Measurements from ENCODE around the gene SHB. TPM values are rescaled to one million over a fixed set of nuclear protein-coding genes. Genes with fewer than 3 reads are reported as not detected.

SHB gene
- total RNA-seq, 3 donors from 2014 or later = 2.6 to 4.0 (median 3.4) TPM

GRCh38 chr9:37946971-37947370, 122.1 kb downstream of the SHB start:
- DNase-seq = no peak
- Mint-ChIP-seq H3K36me3 (ENCODE audit: insufficient read depth) (no peaks in the 10 kb centered on the region), H3K4me3 (no peak overlapping the region), H3K4me1 (ENCODE audit: low read depth) (no peaks in the 10 kb centered on the region), H3K9me3 (no peaks in the 10 kb centered on the region), H3K27me3 (ENCODE audit: low read depth) (peaks cover 3% of the 10 kb centered on the region)
- no peak for ATAC-seq

GRCh38 chr9:37946041-37946440, 123.0 kb downstream of the SHB start:
- Mint-ChIP-seq H3K4me3 (no peak overlapping the region), H3K36me3 (ENCODE audit: insufficient read depth) (no peaks in the 10 kb centered on the region), H3K9me3 (no peaks in the 10 kb centered on the region), H3K4me1 (ENCODE audit: low read depth) (no peaks in the 10 kb centered on the region), H3K27me3 (ENCODE audit: low read depth) (peaks cover 3% of the 10 kb centered on the region)
- DNase-seq (no peak), ATAC-seq (no peak)

GRCh38 chr9:37944671-37945481, 124.2 kb downstream of the SHB start:
- DNase-seq (no peak), ATAC-seq (no peak)
- Mint-ChIP-seq H3K4me1 (ENCODE audit: low read depth) (no peaks in the 10 kb centered on the region), H3K9me3 (no peaks in the 10 kb centered on the region), H3K27me3 (ENCODE audit: low read depth) (peaks cover 3% of the 10 kb centered on the region), H3K4me3 (no peak overlapping the region), H3K36me3 (ENCODE audit: insufficient read depth) (no peaks in the 10 kb centered on the region)

GRCh38 chr9:37944266-37944650, 124.8 kb downstream of the SHB start:
- Mint-ChIP-seq H3K4me3 (no peak overlapping the region), H3K36me3 (ENCODE audit: insufficient read depth) (no peaks in the 10 kb centered on the region), H3K27me3 (ENCODE audit: low read depth) (peaks cover 3% of the 10 kb centered on the region), H3K4me1 (ENCODE audit: low read depth) (no peaks in the 10 kb centered on the region), H3K9me3 (no peaks in the 10 kb centered on the region)
- DNase-seq (no peak), ATAC-seq (no peak)

GRCh38 chr9:37943345-37944265, 125.4 kb downstream of the SHB start:
- Mint-ChIP-seq H3K4me1 (ENCODE audit: low read depth) (no peaks in the 10 kb centered on the region), H3K4me3 (no peak overlapping the region), H3K36me3 (ENCODE audit: insufficient read depth) (no peaks in the 10 kb centered on the region), H3K27me3 (ENCODE audit: low read depth) (peaks cover 3% of the 10 kb centered on the region), H3K9me3 (no peaks in the 10 kb centered on the region)
- DNase-seq (no peak), ATAC-seq (no peak)

GRCh38 chr9:37942621-37943344, 126.2 kb downstream of the SHB start:
- no peak for ATAC-seq
- H3K4me1 Mint-ChIP-seq (ENCODE audit: low read depth) = no peaks in the 10 kb centered on the region
- no peak overlapping the region for H3K4me3 Mint-ChIP-seq
- H3K27me3 Mint-ChIP-seq (ENCODE audit: low read depth) = peaks cover 3% of the 10 kb centered on the region
- no peaks in the 10 kb centered on the region for H3K36me3 Mint-ChIP-seq (ENCODE audit: insufficient read depth)
- no peak for DNase-seq
- no peaks in the 10 kb centered on the region for H3K9me3 Mint-ChIP-seq

GRCh38 chr9:37941253-37941652, 127.8 kb downstream of the SHB start:
- Mint-ChIP-seq H3K9me3 (no peaks in the 10 kb centered on the region), H3K4me3 (no peak overlapping the region), H3K27me3 (ENCODE audit: low read depth) (peaks cover 3% of the 10 kb centered on the region), H3K36me3 (ENCODE audit: insufficient read depth) (no peaks in the 10 kb centered on the region), H3K4me1 (ENCODE audit: low read depth) (no peaks in the 10 kb centered on the region)
- DNase-seq = no peak
- ATAC-seq = no peak

- Mint-ChIP-seq H3K4me3 (no peak overlapping the region), H3K27me3 (ENCODE audit: low read depth) (peaks cover 3% of the 10 kb centered on the region), H3K9me3 (no peaks in the 10 kb centered on the region), H3K36me3 (ENCODE audit: insufficient read depth) (no peaks in the 10 kb centered on the region), H3K4me1 (ENCODE audit: low read depth) (no peaks in the 10 kb centered on the region)
- ATAC-seq (no peak), DNase-seq (no peak)
Observed at GRCh38 chr9:37939575-37940095, 129.4 kb downstream of the SHB start.

- Mint-ChIP-seq H3K36me3 (ENCODE audit: insufficient read depth) (no peaks in the 10 kb centered on the region), H3K4me1 (ENCODE audit: low read depth) (no peaks in the 10 kb centered on the region), H3K4me3 (no peak overlapping the region), H3K9me3 (no peaks in the 10 kb centered on the region), H3K27me3 (ENCODE audit: low read depth) (no peaks in the 10 kb centered on the region)
- DNase-seq (no peak), ATAC-seq (no peak)
Observed at GRCh38 chr9:37938121-37938891, 130.7 kb downstream of the SHB start.

GRCh38 chr9:37937366-37937765, 131.7 kb downstream of the SHB start:
- H3K36me3 Mint-ChIP-seq (ENCODE audit: insufficient read depth) = no peaks in the 10 kb centered on the region
- H3K9me3 Mint-ChIP-seq = no peaks in the 10 kb centered on the region
- no peaks in the 10 kb centered on the region for H3K27me3 Mint-ChIP-seq (ENCODE audit: low read depth)
- no peak for DNase-seq
- no peaks in the 10 kb centered on the region for H3K4me1 Mint-ChIP-seq (ENCODE audit: low read depth)
- no peak for ATAC-seq
- no peak overlapping the region for H3K4me3 Mint-ChIP-seq

- no peaks in the 10 kb centered on the region for H3K4me1 Mint-ChIP-seq (ENCODE audit: low read depth)
Observed at GRCh38 chr9:37936965-37937364, 132.1 kb downstream of the SHB start.

GRCh38 chr9:37936376-37936775, 132.7 kb downstream of the SHB start:
- Mint-ChIP-seq H3K27me3 (ENCODE audit: low read depth) (no peaks in the 10 kb centered on the region), H3K4me3 (no peak overlapping the region), H3K36me3 (ENCODE audit: insufficient read depth) (no peaks in the 10 kb centered on the region), H3K9me3 (no peaks in the 10 kb centered on the region), H3K4me1 (ENCODE audit: low read depth) (no peaks in the 10 kb centered on the region)
- DNase-seq = no peak
- no peak for ATAC-seq

More at GRCh38 chr9:37936965-37937364, 132.1 kb downstream of the SHB start:
- Mint-ChIP-seq H3K4me3 (no peak overlapping the region), H3K36me3 (ENCODE audit: insufficient read depth) (no peaks in the 10 kb centered on the region), H3K9me3 (no peaks in the 10 kb centered on the region), H3K27me3 (ENCODE audit: low read depth) (no peaks in the 10 kb centered on the region)
- ATAC-seq = no peak
- no peak for DNase-seq

- no peak for DNase-seq
- no peaks in the 10 kb centered on the region for H3K27me3 Mint-ChIP-seq (ENCODE audit: low read depth)
- no peaks in the 10 kb centered on the region for H3K9me3 Mint-ChIP-seq
- H3K36me3 Mint-ChIP-seq (ENCODE audit: insufficient read depth) = no peaks in the 10 kb centered on the region
- no peaks in the 10 kb centered on the region for H3K4me1 Mint-ChIP-seq (ENCODE audit: low read depth)
- H3K4me3 Mint-ChIP-seq = no peak overlapping the region
- ATAC-seq = no peak
Observed at GRCh38 chr9:37935096-37935495, 133.9 kb downstream of the SHB start.
